Hepatocyte (in vitro differentiated cells): ENCODE data around the gene CEBPG. TPM values are rescaled to one million over a fixed set of nuclear protein-coding genes. Genes with fewer than 3 reads are reported as not detected.

ENCODE experiments used
- DNase-seq: peaks from one replicate; pipeline ENCODE4 v3.0.0-alpha.2; 2016; ENCODE audit warnings: low spot score
- H2AFZ ChIP-seq: fragments of 200-600 bp; sonication (generic); 2 replicates; pipeline ENCODE4 v1.6.0; 2016; ENCODE audit warnings: antibody characterized with exemption, mild to moderate bottlenecking
- H3K27ac ChIP-seq: fragments of 200-600 bp; sonication (generic); 2 replicates; pipeline ENCODE4 v1.5.1; 2016; ENCODE audit warnings: mild to moderate bottlenecking
- H3K27me3 ChIP-seq: fragments of 200-600 bp; sonication (generic); 2 replicates; pipeline ENCODE4 v1.6.1; 2016
- H3K36me3 ChIP-seq: fragments of 200-600 bp; sonication (generic); replicated peaks from 2 replicates; pipeline ENCODE4 v1.5.1; 2016; ENCODE audit warnings: low read depth; ENCODE audit not compliant: insufficient read depth
- H3K4me1 ChIP-seq: fragments of 200-600 bp; sonication (generic); 2 replicates; pipeline ENCODE4 v1.5.1; 2016; ENCODE audit warnings: mild to moderate bottlenecking, moderate library complexity; ENCODE audit not compliant: insufficient read depth
- H3K4me2 ChIP-seq: fragments of 200-600 bp; sonication (generic); 2 replicates; pipeline ENCODE4 v1.6.0; 2016
- H3K4me3 ChIP-seq: fragments of 200-600 bp; sonication (generic); 2 replicates; pipeline ENCODE4 v1.5.1; 2016; ENCODE audit warnings: mild to moderate bottlenecking
- H3K79me2 ChIP-seq: fragments of 200-600 bp; sonication (generic); 2 replicates; pipeline ENCODE4 v1.6.0; 2017; ENCODE audit warnings: mild to moderate bottlenecking
- H3K9me2 ChIP-seq: fragments of 200-600 bp; sonication (generic); replicated peaks from 2 replicates; pipeline ENCODE4 v1.6.0; 2017; ENCODE audit warnings: mild to moderate bottlenecking; ENCODE audit not compliant: insufficient read depth
- H3K9me3 ChIP-seq: fragments of 200-600 bp; sonication (generic); 2 replicates; pipeline ENCODE4 v1.5.1; 2016; ENCODE audit warnings: low read depth, mild to moderate bottlenecking
- H4K20me1 ChIP-seq: fragments of 200-600 bp; sonication (generic); 2 replicates; pipeline ENCODE4 v1.6.0; 2016; ENCODE audit warnings: mild to moderate bottlenecking; ENCODE audit not compliant: insufficient read depth, poor library complexity, severe bottlenecking
- EZH2 ChIP-seq: fragments of 200-600 bp; sonication (generic); IDR thresholded peaks from 2 replicates; pipeline ENCODE4 v1.6.1; 2016; ENCODE audit warnings: antibody characterized with exemption, mild to moderate bottlenecking, borderline replicate concordance
- EZH2phosphoT487 ChIP-seq: fragments of 200-600 bp; sonication (generic); IDR thresholded peaks from one replicate; pipeline ENCODE4 v1.6.1; 2018; ENCODE audit warnings: antibody characterized with exemption, mild to moderate bottlenecking, low read depth, moderate library complexity; ENCODE audit not compliant: unreplicated experiment, severe bottlenecking
- WGBS: methylation state at CpG from one replicate; pipeline ENCODE4 v1.1.6; 2016; ENCODE audit warnings: low lambda C conversion rate; ENCODE audit errors: missing lambda C conversion rate; 5-methylcytosine and 5-hydroxymethylcytosine counted together
- polyA plus RNA-seq: library from polyadenylated mRNA; unstranded; fragments of >200 nt; fragmentation: Nextera tagmentation; extraction: Ambion mirVana; gene quantifications from 2 replicates; pipeline ENCODE4 v1.2.1, GENCODE V29; 2016
- total RNA-seq: library from RNA; depleted of rRNA; stranded (reverse); fragments of >200 nt; gene quantifications from 2 replicates; pipeline ENCODE4 v1.2.3, GENCODE V29; 2014
- TF ChIP-seq, protein P1 (sequence below): fragments of 200-600 bp; sonication (generic); IDR thresholded peaks from 2 replicates; pipeline ENCODE4 v1.5.1; 2016; ENCODE audit warnings: antibody characterized with exemption, mild to moderate bottlenecking; ENCODE audit not compliant: poor library complexity

CEBPG gene
- total and polyA plus RNA-seq, 2 experiments from 2014 or later: 33.1 to 69.5 TPM

DNA sequence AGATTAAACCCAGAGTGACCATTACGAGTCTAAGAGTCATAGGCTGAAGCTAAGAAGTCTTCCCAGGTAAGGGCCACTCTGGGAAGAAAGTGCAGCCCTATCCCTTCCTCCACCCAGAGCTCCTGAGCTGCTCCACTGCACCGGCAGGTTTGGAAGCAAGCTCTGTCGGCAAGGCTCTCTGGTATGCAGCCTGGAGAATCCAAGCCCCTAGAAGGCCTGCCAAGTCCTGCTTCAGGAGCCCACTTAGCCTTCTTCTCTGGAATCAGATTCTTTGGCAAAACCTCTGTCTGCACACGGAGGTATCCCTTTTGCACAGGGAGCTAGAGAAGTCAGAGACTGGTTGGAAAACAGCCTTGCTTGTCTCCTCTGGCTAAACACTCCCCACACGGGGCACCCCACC is 58.5 kb downstream of the CEBPG start:
- no peaks in the 10 kb centered on the region for H3K79me2 ChIP-seq
- no peaks in the 10 kb centered on the region for H3K36me3 ChIP-seq
- 49% methylated on average over 5 of the region's 5 CpGs for WGBS

More for the DNA sequence above, 58.5 kb downstream of the CEBPG start:
- Histone ChIP-seq H3K27me3 (no peaks in the 10 kb centered on the region), H3K4me2 (no peak overlapping the region), H4K20me1 (no peaks in the 10 kb centered on the region), H3K4me3 (no peak overlapping the region), H3K9me2 (no peaks in the 10 kb centered on the region), H2AFZ (no peak overlapping the region), H3K4me1 (peaks cover 23% of the 10 kb centered on the region), H3K27ac (no peak overlapping the region), H3K9me3 (no peaks in the 10 kb centered on the region)
- TF ChIP-seq EZH2 (no peak), EZH2phosphoT487 (no peak)
- TF ChIP-seq, protein P1, sequence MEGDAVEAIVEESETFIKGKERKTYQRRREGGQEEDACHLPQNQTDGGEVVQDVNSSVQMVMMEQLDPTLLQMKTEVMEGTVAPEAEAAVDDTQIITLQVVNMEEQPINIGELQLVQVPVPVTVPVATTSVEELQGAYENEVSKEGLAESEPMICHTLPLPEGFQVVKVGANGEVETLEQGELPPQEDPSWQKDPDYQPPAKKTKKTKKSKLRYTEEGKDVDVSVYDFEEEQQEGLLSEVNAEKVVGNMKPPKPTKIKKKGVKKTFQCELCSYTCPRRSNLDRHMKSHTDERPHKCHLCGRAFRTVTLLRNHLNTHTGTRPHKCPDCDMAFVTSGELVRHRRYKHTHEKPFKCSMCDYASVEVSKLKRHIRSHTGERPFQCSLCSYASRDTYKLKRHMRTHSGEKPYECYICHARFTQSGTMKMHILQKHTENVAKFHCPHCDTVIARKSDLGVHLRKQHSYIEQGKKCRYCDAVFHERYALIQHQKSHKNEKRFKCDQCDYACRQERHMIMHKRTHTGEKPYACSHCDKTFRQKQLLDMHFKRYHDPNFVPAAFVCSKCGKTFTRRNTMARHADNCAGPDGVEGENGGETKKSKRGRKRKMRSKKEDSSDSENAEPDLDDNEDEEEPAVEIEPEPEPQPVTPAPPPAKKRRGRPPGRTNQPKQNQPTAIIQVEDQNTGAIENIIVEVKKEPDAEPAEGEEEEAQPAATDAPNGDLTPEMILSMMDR: no peak
- no peak for DNase-seq

Other genes starting within 250 kb of the CEBPG start
- gene WDR88, start 241.6 kb upstream of the CEBPG start, total RNA-seq: not detected in 2 replicates
- gene WDR88, start 241.6 kb upstream of the CEBPG start, polyA plus RNA-seq: 0.11 and 0.61 TPM in 2 replicates
- 35.1 and 37.4 TPM in 2 replicates for gene LRP3, start 179.4 kb upstream of the CEBPG start, total RNA-seq
- gene LRP3, start 179.4 kb upstream of the CEBPG start, polyA plus RNA-seq: 35.5 and 44.0 TPM in 2 replicates
- gene SLC7A10, start 147.9 kb upstream of the CEBPG start, total RNA-seq: 4.5 and 5.5 TPM in 2 replicates
- gene SLC7A10, start 147.9 kb upstream of the CEBPG start, polyA plus RNA-seq: 4.3 and 7.3 TPM in 2 replicates
- gene CEBPA, start 71.2 kb upstream of the CEBPG start, total RNA-seq: 151 and 160 TPM in 2 replicates
- gene CEBPA, start 71.2 kb upstream of the CEBPG start, polyA plus RNA-seq: 65.1 and 103 TPM in 2 replicates
- gene PEPD, start 148.1 kb downstream of the CEBPG start, total RNA-seq: 141 and 168 TPM in 2 replicates
- gene PEPD, start 148.1 kb downstream of the CEBPG start, polyA plus RNA-seq: 168 and 175 TPM in 2 replicates
- 0.07 and 0.36 TPM in 2 replicates for gene CHST8, start 248.2 kb downstream of the CEBPG start, total RNA-seq
- 0.40 and 0.89 TPM in 2 replicates for gene CHST8, start 248.2 kb downstream of the CEBPG start, polyA plus RNA-seq